HG03575 (cell line): ENCODE results near the gene ZC3H10.
"Not testable (repeated sequence)": the region's sequence is repeated elsewhere in the genome, so short reads cannot be mapped to it uniquely, and the experiment has no call there.

ENCODE experiments used
- ATAC-seq: cut with Tn5 transposase; IDR thresholded peaks from one replicate; pipeline ENCODE4 v1.9.1; 2021; ENCODE audit not compliant: unreplicated experiment, insufficient number of reproducible peaks, low FRiP score; ENCODE audit errors: extremely low read depth

ZC3H10 gene

GRCh38 chr12:56099787-56100186 is 18.3 kb upstream of the ZC3H10 start:
- no peak for ATAC-seq

GRCh38 chr12:56101045-56101444 is 17.0 kb upstream of the ZC3H10 start:
- ATAC-seq = no peak

GRCh38 chr12:56102683-56103065 is 15.4 kb upstream of the ZC3H10 start:
- ATAC-seq = no peak

- no peak for ATAC-seq
These were observed 14.9 kb upstream of the ZC3H10 start for GRCh38 chr12:56103066-56103711.

GRCh38 chr12:56103823-56104108 is 14.3 kb upstream of the ZC3H10 start:
- ATAC-seq = no peak

GRCh38 chr12:56104109-56104814 is 13.8 kb upstream of the ZC3H10 start, which contains the start of gene PA2G4:
PA2G4 (plus strand) TSS chr12:56104559; CDS start chr12:56104738, 179 bp downstream.
- ATAC-seq = peak; percentile 76

GRCh38 chr12:56104815-56105608 is 13.1 kb upstream of the ZC3H10 start:
- no peak for ATAC-seq

- no peak for ATAC-seq
These were observed 12.5 kb upstream of the ZC3H10 start for GRCh38 chr12:56105609-56105902.

- ATAC-seq = no peak
These were observed 10.8 kb upstream of the ZC3H10 start for GRCh38 chr12:56107242-56107641.

- ATAC-seq = no peak
These were observed 7.5 kb upstream of the ZC3H10 start for GRCh38 chr12:56110571-56110970.

GRCh38 chr12:56114084-56114483 is 4.0 kb upstream of the ZC3H10 start:
- ATAC-seq = no peak

GRCh38 chr12:56115329-56115728 is 2.7 kb upstream of the ZC3H10 start:
- no peak for ATAC-seq

- no peak for ATAC-seq
These were observed 1.6 kb upstream of the ZC3H10 start, which contains the start of gene RPL41 for GRCh38 chr12:56116267-56117081. RPL41 (plus strand) TSS chr12:56116633.

- not testable (repeated sequence) for ATAC-seq
These were observed 872 bp upstream of the ZC3H10 start for GRCh38 chr12:56117082-56117706.

- ATAC-seq = no peak
These were observed 757 bp downstream of the ZC3H10 start for GRCh38 chr12:56118688-56119357.

GRCh38 chr12:56119361-56119796 is 1.3 kb downstream of the ZC3H10 start:
- ATAC-seq = no peak

- no peak for ATAC-seq
These were observed 2.2 kb downstream of the ZC3H10 start for GRCh38 chr12:56120158-56120846.
